NCI-H2196 (cell line): ENCODE data around the gene AKT1.

ENCODE experiments used
- DNase-seq: peaks from one replicate; lab custom pipeline; 2025; ENCODE audit not compliant: unreplicated experiment; lab: John Stamatoyannopoulos, UW

AKT1 gene

DNA sequence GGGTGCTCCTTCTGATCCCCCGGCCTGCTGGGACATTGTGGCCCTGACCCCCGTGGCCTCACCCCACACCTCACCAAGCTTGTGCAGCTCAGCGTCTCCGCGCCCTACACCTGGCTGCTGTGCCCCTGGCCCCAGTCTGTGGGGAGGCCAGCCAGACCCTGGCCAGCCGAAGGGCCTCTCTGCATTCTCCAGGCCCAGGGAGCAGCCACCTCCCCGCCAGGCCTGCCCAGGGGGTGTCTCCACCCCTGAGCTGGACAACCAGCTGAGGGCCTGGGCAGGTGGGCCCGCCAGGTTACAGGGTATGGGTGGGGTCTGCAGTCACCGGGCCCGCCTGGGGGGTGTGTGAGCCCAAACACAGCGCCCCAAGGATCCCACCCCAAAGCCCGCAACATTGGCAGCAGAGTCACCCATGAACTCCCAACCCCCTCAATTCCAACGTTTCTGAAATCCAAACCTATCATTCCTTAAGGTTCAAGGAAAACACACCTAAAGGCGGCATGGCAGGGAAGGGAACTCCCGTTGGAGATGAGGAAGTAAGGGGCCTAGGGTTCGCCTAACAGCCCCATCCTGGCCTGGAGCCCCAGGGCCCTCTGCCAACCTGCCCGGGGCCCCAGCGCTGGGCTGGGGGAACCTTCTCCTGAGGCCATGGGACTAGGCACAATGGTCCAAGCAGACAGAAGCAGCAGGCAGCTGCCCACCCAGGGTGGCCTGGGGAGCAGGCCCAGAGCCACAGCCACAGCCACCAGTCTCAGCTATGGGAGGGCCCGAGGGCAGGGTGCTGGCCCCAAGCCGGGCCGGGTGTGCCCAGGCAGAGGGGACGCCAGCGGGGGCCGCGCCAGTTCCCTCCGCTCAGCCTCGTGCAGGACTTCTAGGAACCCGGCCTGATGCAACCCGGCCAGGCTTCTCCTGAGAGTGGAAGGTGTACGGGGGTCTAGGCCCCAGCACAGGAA, 8.5 kb downstream of the AKT1 start:
- no peak for DNase-seq

DNA sequence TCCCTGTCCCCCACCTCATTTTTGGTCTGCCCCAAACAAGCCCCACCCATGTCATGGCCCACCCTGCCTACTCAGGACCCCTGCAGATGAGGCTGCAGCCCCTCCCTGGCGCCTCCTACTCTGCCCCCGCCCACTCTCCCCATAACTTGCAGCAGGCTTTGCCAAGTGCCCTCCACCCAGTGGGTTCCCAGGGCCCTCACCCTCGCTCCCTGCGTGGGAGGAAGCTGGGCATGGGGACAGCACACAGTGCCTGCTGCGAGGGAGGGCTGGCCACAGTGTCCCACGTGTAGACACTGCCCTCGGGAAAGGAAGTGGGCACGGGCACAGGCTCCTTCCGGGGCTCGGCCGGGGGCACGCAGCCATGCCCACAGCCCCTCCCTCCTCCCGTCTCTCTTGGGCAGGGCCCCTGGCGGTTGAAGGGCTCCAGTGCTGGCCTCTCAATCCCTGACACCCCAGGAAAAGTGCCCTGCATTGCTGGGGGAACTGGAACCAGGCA, 9.4 kb downstream of the AKT1 start:
- DNase-seq, result no peak

DNA sequence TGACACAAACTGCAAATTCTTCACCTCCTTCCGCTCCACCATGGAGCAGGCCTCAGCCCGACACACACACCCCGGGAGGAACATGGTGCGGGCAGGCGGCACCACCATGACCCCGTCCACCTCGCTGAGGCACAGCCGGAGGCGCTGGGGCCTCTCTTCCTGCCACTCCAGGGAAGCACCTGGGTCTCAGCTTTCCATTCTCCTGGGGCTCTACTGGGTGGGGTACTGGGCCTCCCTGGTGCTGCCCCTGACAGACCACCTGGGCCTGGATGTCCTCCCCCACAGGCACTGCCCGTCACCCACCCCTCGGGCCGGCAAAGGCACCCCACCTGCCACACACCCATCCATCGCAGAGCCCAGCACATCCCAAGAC, 9.9 kb downstream of the AKT1 start:
- DNase-seq, result no peak

DNA sequence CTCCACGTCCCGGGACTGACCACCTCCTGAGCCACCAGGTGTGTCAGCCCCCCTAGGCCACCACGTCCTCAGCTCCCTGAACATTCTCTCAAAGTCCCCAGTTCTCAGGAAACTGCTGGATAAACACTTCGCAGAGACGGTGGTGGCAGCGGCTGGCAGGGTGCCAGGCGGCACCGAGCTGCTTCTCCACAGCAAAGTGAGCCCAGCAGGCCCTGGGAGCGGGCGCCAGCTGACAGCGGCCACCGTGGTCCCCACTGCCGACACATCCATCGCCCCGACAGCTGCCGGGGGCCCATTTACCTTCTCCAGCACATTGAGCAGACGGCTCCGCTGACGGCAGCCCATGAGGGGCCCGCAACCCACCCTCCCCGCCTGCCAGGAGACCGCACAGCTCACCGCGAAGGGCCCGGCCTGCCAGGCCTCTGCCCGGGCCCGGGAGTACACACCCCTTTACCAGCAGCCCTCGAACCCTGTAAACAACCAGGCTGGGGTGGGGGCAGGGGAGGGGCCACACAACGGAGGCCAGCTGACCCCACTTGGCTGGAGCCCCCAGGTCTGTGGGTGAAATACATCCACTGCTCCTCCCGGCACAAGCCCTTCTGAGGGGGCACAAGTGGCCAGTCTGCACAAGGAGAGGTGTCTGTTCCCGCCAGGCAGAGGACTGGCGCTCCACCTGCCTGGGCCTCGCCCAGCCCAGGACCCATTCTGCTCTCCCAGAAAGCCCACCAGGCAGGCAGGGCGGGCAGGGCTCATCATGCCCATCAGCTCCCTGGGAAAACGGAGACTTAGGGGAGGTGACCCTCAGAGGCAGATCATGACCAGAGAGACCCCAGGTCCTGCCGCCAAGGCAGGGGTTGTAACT, 10.5 kb downstream of the AKT1 start:
- no peak for DNase-seq

DNA sequence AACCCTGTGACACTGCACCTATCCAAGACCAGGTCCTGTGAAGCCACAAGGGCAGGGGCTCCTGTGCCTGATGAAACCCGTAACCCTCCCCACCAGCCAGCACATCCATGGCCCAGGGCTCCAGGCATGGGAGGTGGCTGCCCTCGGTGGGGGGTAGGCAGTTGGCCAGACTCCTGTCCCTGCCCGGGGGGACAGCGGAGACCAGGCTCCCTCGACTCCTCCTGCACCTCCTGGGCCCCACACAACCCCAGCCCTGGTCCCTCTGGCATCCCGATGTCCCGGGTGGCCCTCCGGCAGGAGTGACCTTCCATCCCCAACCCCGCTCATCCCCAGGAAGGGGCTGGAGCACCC, 11.4 kb downstream of the AKT1 start:
- DNase-seq, result no peak

DNA sequence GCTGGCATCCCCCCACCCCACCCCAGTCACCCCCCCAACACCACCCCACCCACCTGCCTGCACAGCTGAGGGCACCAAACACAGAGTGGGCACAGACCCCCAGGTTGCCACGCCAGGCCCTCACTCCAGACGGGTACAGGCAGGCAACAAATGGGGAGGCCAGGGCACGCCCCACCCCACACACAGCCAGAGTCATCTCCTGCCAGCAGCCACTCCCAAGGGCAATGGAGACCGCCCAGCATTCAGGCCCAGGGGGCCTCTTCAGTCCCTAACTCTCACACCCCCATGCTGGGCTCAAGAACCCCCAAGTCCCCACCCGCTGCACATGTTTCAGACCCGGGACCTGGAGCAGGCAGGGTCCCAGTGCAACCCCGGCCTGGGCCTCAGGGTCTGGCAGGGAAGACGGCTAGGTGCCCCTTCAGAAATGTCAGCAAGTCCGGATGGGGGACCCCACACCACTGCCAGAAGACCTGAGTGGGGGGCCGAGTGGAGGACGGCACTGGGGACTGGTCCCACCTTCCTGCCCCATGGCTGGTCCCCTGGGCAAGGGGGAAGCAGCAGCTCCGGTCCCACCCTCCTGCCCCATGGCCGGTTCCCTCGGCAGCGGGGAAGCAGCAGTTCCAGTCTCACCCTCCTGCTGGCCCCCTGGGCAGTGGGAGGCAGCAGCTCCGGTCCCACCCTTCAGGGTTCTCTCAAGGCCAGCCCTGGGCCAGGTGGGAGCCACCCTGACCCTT, 11.9 kb downstream of the AKT1 start:
- no peak for DNase-seq

DNA sequence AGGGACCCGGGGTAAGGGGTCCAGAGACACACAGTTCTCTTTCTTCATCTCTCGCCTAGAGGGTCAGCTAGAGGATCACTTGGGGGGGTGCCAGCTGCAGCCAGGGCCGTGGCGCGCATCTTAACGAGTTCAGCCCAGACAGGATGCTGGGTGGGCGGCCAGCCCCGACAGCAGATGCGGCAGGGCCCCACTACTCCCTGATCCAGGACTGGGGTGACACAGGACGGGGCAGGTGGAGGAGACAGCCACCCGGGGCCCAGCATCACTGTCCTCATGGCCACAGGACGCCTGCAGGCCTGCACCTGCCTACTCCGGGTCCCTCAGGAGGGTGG, 12.8 kb downstream of the AKT1 start:
- DNase-seq, result no peak

DNA sequence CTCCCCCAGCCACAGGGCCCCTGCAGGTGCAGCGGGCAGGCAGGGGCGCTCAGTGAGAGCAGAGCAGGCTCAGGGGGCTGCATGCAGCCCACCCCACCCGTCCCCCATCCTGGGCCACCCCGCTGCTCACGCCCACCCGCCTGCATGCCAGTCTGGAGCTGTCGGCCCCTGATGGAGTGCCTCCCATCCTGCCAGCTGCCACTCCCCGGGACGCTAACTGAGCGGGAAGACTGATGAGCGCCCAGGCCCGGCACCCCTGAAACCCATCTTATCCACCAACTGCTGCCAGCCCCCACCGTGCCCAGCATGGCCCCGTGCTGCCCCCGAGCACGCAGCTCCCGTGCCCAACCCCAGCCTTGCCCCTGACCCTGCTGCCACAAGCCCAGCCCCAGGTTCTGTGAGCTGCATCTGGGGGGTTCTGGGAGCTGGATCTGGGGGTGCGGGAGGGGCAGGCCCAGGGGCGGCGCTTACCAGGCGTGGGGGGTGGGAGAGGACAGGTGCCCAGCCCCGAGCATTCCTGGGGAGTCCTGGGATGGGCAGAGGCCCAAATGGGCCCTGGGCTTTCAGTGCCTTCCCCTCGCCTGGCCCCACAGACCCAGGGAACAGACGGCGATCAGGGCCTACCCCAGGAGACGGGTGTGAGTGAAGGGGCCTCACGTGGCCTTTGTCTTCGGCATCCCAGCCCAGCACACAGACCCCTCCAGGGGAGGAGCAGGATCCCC, 13.3 kb downstream of the AKT1 start:
- DNase-seq, result no peak

DNA sequence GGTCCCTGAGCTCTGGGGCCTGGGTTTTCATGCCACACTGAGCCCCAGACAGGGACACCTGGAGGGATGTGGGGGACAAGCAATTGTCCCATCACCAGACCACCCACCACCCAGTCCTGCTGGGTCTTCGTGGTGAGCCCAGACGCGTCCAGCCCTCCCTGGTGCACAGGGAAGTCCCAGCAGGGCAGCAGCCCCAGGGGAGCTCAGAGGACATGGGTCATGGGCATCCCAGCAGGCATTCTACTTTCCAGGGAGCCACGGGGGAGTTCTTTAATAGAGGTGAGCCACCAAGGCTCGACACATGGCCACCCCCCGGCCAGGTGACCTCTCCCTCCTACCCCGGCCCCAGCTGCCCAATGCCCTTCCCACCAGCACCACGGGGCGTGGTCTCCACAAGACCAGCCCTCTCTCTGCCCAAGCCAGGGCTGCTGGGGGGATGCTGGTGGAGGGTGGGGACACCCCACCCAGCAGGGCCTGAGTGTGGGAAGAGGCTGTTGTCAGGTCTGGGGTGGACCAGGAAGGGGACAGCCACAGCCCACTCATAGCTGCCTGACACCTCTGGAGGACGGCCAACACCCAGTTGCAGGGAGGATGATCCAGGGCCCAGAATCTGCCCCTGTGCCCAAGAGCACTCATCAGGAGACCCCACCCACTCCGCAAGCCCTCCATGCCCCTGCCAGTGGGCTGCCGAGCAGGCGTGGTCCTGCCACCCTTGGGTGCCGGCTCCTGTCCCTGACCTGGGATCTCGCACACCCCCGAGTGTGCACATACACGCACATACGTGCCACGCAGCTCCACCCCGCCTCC, 14.1 kb downstream of the AKT1 start:
- no peak for DNase-seq

DNA sequence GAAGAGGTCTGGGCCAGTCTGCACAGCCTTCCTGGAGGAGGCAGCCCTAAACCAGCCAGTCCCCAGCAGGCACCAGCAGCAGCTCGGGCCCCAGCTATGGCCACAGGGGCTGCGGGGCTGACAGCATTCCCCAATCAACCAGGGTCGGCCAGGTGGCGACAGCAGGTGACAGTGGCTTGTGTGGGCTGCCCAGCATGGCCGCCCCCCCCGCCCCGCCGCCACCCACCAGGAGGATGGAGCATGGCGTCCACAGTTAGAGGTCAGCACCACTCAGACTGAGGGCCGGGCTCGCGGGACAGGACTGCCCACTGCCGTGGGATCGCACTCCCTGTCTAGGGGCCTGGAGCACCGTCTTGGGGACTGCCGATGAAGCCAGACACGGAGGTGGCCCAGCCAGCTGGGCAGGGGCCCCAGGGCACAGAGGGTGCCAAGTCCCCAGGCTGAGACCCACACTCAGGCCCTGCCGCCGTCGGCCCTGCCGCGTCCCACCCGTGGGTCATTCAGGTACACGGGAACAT, 15.0 kb downstream of the AKT1 start:
- no peak for DNase-seq

DNA sequence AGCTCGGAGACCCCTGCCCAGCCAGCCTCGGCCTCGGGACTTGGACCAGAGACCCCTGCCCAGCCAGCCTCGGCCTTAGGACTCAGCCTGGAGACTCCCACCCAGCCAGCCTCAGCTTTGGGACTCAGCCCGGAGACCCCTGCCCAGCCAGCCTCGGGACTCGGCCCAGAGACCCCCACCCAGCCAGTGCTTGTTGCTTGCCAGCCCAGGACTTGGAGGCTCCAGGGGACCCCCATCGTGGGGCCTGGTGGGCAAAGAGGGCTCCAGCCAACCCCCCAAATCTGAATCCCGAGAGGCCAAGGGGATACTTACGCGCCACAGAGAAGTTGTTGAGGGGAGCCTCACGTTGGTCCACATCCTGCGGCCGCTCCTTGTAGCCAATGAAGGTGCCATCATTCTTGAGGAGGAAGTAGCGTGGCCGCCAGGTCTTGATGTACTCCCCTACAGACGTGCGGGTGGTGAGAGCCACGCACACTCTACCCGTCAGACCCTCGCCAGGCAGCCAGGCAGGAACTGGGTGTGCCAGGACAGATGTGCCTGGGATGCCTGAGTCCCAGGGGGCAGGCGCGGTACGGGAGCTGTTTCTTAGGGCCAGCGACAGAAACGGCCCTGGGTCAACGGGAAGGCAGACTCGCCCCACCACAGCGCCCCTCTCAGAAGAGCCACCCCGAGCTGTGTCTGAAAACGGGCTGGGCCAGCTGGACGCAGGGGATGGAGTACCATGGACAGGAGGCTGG, 15.6 kb downstream of the AKT1 start:
- DNase-seq, result no peak

DNA sequence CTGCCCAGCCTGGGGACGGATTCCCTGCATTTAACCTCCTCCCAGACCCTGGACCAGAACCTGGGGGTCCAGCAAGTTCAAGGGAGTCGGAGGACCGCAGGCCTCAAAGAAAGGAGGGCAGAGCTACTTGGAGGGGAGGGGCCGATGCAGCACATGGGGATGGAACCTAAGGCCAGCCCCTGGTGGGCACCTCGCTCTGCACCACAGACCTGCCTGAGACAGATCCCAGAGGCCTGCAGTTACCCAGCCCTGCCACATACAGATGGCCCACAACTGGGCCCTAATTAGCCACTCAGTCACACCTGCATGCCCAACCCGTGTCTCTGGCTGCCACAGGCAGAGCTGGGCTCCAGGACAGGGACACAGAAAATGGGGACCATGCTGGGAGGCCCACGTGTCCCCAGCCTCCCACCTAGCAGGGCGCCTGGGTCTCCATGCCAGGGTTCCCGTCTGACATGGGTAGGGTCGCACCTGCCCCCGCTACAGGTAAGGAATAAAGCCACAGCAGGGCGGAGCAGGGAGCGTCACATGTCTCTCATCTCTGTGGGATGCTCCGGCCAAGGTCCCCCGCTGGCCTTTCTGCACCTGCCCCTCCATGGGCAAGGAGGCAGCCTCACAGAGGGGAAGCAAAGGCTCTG, 16.7 kb downstream of the AKT1 start:
- no peak for DNase-seq

DNA sequence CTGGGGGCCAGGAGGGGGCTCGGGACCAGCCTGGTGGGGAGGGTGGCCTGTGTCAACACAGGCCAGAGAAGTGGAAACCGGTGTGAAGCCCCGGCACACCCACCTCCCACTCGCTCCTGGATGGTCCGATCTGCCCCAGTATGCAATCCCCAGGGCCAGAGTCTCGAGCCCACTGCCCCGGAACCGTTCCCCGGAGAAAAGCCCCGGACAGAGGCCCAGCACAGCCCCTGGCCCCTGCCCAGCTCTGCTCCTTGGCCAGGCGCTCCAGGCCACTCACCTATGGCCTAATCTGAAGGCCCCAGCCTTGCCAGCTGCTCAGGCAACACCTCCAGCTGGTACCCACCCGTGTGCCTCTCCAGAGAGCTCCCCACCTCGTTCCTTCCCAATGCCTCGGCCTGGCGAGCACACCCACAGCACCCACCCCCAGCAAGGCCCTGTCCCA, 17.7 kb downstream of the AKT1 start:
- no peak for DNase-seq

DNA sequence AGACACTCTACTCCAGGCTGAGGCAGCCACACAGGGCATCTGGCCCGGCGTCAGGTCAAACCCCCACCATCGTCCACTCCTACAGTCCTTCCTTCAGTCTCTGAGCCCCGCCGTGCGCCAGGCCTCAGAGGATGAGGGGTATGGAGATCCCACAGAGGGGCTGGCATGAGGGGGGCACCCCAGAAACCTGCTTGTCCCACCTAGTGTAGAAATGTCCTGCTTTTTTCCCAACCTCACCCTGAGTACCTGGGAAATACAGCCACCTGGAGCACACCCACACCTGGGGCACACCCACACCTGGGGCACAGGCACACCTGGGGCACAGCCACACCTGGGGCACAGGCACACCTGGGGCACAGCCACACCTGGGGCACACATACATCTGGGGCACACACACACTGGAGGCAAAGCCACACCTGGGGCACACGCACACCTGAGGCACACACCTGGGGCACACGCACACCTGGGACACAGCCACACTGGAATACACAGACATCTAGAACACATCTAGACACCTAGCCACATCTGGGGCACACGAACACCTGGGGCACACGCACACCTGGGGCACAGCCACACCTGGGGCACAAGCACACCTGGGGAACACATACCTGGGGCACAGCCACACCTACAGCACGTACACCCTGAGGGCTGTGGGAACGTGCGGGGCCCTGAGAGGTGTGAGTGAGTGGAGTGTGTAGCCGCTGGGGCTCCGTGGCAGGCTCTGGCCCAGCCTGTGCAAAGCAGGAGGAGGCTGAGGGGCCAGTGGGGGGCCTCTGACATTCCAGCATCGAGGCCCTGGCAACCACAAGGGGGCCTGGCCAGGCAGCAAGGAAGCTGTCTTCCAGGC, 18.4 kb downstream of the AKT1 start:
- no peak for DNase-seq

DNA sequence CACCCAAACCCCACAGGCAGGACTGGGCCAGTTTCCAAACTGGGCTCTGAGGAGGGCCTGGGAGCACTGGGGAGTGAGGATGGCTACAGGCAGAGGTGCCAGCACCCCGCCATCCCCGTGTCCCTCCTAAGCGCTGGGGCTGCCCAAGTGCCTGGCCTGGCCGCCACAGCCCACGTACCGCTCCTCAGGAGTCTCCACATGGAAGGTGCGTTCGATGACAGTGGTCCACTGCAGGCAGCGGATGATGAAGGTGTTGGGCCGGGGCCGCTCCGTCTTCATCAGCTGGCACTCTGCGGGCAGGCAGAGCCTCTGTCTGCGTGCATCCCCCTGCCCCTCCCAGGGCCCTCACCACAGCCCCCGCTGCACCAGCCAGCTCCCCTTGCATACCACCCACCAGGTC, 19.1 kb downstream of the AKT1 start:
- no peak for DNase-seq

DNA sequence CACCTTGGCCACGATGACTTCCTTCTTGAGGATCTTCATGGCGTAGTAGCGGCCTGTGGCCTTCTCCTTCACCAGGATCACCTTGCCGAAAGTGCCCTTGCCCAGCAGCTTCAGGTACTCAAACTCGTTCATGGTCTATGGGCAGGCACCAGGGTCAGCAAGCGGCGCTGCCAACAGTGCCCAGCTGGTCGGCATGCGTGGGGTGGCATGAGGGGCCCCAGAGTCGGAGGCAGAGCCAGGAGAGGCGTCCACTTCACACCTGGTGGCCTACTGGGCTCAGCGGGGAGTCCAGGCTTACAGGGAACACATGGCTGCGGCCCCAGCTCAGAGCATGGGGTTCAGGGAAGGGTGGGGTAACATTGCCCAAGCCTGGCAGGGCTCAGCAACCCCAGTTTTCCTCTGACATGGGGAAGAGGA, 20.5 kb downstream of the AKT1 start:
- no peak for DNase-seq

DNA sequence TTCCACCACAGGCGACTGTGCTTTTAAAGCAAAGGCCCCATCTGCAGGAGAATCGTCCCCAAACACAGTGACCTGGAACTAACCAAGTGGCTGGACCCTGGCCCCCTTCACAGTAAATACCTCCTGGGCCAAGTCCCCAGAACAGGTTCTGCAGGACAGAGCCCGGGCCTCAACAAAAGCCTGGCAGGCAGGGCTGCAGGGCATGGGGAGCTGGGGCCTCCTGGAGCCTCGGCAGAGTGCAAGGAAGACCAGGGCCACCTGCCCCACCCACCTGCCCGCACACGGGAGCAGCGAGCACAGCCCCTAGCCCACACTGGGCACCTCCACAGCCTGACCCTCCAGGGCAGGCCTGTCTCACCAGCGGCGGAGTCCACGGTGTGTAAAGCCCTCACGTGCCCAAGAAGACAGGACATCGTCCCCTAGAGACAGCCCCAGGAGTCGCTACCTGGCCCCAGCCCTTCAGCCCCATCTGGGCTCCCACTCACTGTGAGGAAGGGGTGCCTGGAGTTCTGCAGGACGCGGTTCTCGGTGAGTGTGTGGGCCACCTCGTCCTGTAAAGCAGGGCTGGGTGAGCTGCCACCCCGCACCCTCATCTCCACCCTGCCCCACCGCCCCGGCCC, 21.0 kb downstream of the AKT1 start:
- DNase-seq, result no peak
